Measurements from ENCODE around the gene MYO5B.

Gene MYO5B

GRCh38 chr18:49875155-49875554 lies 319.8 kb downstream of the MYO5B start:
- no peak for DNase-seq

- no peak for DNase-seq
Observed at GRCh38 chr18:49874238-49874637, 320.7 kb downstream of the MYO5B start.

GRCh38 chr18:49869354-49869753 lies 325.6 kb downstream of the MYO5B start:
- no peak for DNase-seq

GRCh38 chr18:49866680-49867079 lies 328.3 kb downstream of the MYO5B start:
- DNase-seq: no peak

- no peak for DNase-seq
Observed at GRCh38 chr18:49865401-49865800, 329.5 kb downstream of the MYO5B start.

- DNase-seq: no peak
Observed at GRCh38 chr18:49863769-49864621, 331.0 kb downstream of the MYO5B start.

- no peak for DNase-seq
Observed at GRCh38 chr18:49862656-49863385, 332.1 kb downstream of the MYO5B start.

- DNase-seq: no peak
Observed at GRCh38 chr18:49861659-49862058, 333.3 kb downstream of the MYO5B start.

- DNase-seq: no peak
Observed at GRCh38 chr18:49859725-49860124, 335.2 kb downstream of the MYO5B start.

- no peak for DNase-seq
Observed at GRCh38 chr18:49859021-49859359, 336.0 kb downstream of the MYO5B start.

GRCh38 chr18:49858309-49859020 lies 336.5 kb downstream of the MYO5B start:
- DNase-seq: peak; percentile 46

GRCh38 chr18:49857708-49858107 lies 337.2 kb downstream of the MYO5B start:
- no peak for DNase-seq

GRCh38 chr18:49856496-49856895 lies 338.5 kb downstream of the MYO5B start:
- no peak for DNase-seq

- DNase-seq: no peak
Observed at GRCh38 chr18:49855711-49856415, 339.1 kb downstream of the MYO5B start.

GRCh38 chr18:49854681-49855080 lies 340.3 kb downstream of the MYO5B start:
- DNase-seq: no peak

GRCh38 chr18:49853436-49853835 lies 341.5 kb downstream of the MYO5B start:
- DNase-seq: no peak

GRCh38 chr18:49853011-49853410 lies 341.9 kb downstream of the MYO5B start:
- no peak for DNase-seq

GRCh38 chr18:49851624-49852023 lies 343.3 kb downstream of the MYO5B start:
- DNase-seq: no peak

GRCh38 chr18:49850636-49851035 lies 344.3 kb downstream of the MYO5B start:
- DNase-seq: no peak

- DNase-seq: peak; percentile 91
Observed at GRCh38 chr18:49849331-49850217, 345.4 kb downstream of the MYO5B start.

GRCh38 chr18:49848115-49848514 lies 346.8 kb downstream of the MYO5B start:
- DNase-seq: no peak

- no peak for DNase-seq
Observed at GRCh38 chr18:49847524-49847923, 347.4 kb downstream of the MYO5B start.

Measured in NCI-H1105 (cell line).